Prostate gland (tissue), 2 donors: ENCODE measurements around the gene CELSR3. TPM values are rescaled to one million over a fixed set of nuclear protein-coding genes. Genes with fewer than 3 reads are reported as not detected.

Experiments used
- DNase-seq: peaks from one replicate; pipeline ENCODE4 v3.0.0-alpha.2; 2019; ENCODE audit warnings: low spot score
- H3K27ac ChIP-seq, 2 donors: fragments of 200-600 bp; sonication (generic); 2 replicates each; pipeline ENCODE4 v1.5.1; 2017 to 2019
- H3K27me3 ChIP-seq: fragments of 200-600 bp; sonication (generic); replicated peaks from 2 replicates; pipeline ENCODE4 v1.5.1; 2019; ENCODE audit not compliant: insufficient read depth
- H3K36me3 ChIP-seq, 2 donors: fragments of 200-600 bp; sonication (generic); 1 replicate in 1 of 2; 2 replicates in 1 of 2; pipeline versions ENCODE4 v1.5.1 to v1.8.1; 2017 to 2019
- H3K4me1 ChIP-seq: fragments of 200-600 bp; sonication (generic); replicated peaks from 2 replicates; pipeline ENCODE4 v1.5.1; 2019
- H3K4me3 ChIP-seq, 2 donors: fragments of 200-600 bp; sonication (generic); 2 replicates each; pipeline ENCODE4 v1.5.1; 2017 to 2019
- H3K9me3 ChIP-seq: fragments of 200-600 bp; sonication (generic); 2 replicates; pipeline ENCODE4 v1.5.1; 2017
- CTCF ChIP-seq, 4 experiments: fragments of 200-600 bp in 2 of 4; fragments of 450-650 bp in 2 of 4; sonication (generic) in 2 of 4; IDR thresholded peaks; 1 replicate in 3 of 4; 2 replicates in 1 of 4; pipeline ENCODE4 v1.5.1; 2016 to 2019; ENCODE audit warnings: antibody characterized with exemption in 4 of 4, mild to moderate bottlenecking in 2 of 4, moderate library complexity in 2 of 4
- POLR2A ChIP-seq: fragments of 450-650 bp; IDR thresholded peaks from one replicate; pipeline ENCODE4 v1.6.1; 2016; ENCODE audit warnings: antibody characterized with exemption, mild to moderate bottlenecking
- POLR2AphosphoS5 ChIP-seq: sonication (generic); formaldehyde crosslinking; IDR thresholded peaks from one replicate; pipeline ENCODE4 v1.6.1; 2017; ENCODE audit warnings: antibody characterized with exemption
- WGBS: methylation state at CpG from one replicate; pipeline ENCODE4 v1.1.5; 2018; 5-methylcytosine and 5-hydroxymethylcytosine counted together
- intact Hi-C: fragments of 100-400 bp; cut with DNase I; formaldehyde crosslinking; loops from one replicate; pipeline ENCODE4 v1.14.2; 2022
- total RNA-seq, 2 donors: library from RNA; depleted of rRNA; stranded (reverse); fragments of >200 nt; gene quantifications; one replicate each; pipeline ENCODE4 v1.1.0, GENCODE V29; 2016

The CELSR3 gene
- total RNA-seq, 2 donors from 2014 or later, result 0.41 to 6.4 TPM

DNA sequence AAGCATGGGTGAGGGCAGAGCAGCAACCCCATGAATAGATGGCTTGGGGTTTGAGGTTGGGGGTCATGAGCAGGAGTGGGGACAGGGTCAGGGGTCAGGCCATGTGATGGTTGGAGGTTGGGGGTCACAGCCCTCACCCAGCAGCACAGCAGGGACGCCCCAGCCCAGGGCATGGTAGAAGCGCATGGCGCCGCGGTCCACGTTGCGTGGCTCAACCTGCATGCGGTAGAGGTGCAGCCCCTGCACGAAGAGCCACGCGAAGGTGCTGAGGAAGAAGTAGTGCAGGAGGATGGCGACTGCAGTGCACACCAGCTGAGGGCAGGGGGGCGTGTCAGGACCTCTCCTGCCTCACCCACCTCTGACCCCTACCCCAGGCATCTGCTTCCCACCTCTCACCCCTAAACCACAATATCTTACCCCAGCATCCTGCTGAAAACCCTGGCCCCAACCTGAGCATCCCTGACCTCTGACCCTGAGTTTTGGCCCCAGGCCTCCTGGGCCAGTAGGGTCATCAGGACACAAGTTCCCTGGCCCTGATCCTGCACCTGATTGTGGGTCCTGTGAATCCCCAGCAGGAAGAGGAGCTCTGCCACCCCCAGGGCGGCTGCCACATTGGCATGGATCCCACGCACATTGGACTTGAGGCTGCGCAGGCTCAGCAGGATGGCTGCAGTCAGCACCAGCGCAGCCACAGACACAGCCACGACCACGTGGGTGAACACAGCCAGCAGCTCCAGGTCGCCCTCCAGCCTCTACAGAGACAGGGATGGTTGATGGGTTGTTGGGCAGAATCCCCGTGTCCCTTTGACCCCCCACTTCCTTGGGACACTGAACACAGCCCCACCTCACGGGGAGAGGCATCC, 17.6 kb downstream of the CELSR3 start:
- Histone ChIP-seq H3K4me1 (no peaks in the 10 kb centered on the region), H3K36me3 (no peaks in the 10 kb centered on the region), H3K27me3 (no peaks in the 10 kb centered on the region), H3K4me3 (no peak overlapping the region), H3K27ac (no peak overlapping the region), H3K9me3 (no peaks in the 10 kb centered on the region)
- 86% methylated on average over 17 of the region's 22 CpGs for WGBS
- intact Hi-C loops, result no loop called here
- TF ChIP-seq POLR2A (no peak), POLR2AphosphoS5 (no peak), CTCF (IDR thresholded peaks at IDR 0.05) (no peak)
- DNase-seq, result no peak

- WGBS, result 88% methylated on average over 12 of the region's 12 CpGs
- TF ChIP-seq POLR2A (no peak), CTCF (IDR thresholded peaks at IDR 0.05) (no peak), POLR2AphosphoS5 (no peak)
These were observed 20.1 kb downstream of the CELSR3 start for GRCh38 chr3:48642605-48643004.

DNA sequence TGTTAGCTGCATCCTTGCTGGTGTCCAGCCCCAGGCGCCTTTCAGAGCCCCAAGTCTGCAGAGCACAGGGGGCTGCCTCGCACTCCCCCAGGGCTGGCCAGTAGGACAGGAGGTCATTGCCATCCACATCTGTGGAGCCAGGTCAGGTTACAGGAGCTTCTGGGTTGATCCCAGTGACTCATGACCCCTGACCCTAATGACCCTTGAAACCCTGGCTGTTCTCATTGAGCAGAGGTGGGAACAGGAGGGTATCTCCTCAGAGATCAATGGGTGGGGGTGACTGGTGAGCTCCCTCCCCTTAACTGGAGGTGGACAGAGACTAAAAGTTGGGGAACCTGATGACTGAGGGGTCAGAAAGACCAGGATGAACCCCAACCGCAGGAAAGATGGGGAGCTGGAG, 21.3 kb downstream of the CELSR3 start:
- 100% methylated on average over 3 of the region's 3 CpGs for WGBS
- Histone ChIP-seq H3K4me3 (no peak overlapping the region), H3K27me3 (no peaks in the 10 kb centered on the region), H3K4me1 (no peaks in the 10 kb centered on the region), H3K27ac (no peak overlapping the region), H3K36me3 (no peaks in the 10 kb centered on the region), H3K9me3 (no peaks in the 10 kb centered on the region)
- intact Hi-C loops, result no loop called here
- no peak for DNase-seq
- no peak for TF ChIP-seq POLR2A
- no peak for TF ChIP-seq CTCF (IDR thresholded peaks at IDR 0.05)
- TF ChIP-seq POLR2AphosphoS5, result no peak

More at GRCh38 chr3:48642605-48643004, 20.1 kb downstream of the CELSR3 start:
- no peak overlapping the region for H3K27ac ChIP-seq
- no peaks in the 10 kb centered on the region for H3K4me1 ChIP-seq
- no peaks in the 10 kb centered on the region for H3K36me3 ChIP-seq
- no peak for DNase-seq
- H3K4me3 ChIP-seq, result no peak overlapping the region
- intact Hi-C loops, result no loop called here
- no peaks in the 10 kb centered on the region for H3K27me3 ChIP-seq
- no peaks in the 10 kb centered on the region for H3K9me3 ChIP-seq

DNA sequence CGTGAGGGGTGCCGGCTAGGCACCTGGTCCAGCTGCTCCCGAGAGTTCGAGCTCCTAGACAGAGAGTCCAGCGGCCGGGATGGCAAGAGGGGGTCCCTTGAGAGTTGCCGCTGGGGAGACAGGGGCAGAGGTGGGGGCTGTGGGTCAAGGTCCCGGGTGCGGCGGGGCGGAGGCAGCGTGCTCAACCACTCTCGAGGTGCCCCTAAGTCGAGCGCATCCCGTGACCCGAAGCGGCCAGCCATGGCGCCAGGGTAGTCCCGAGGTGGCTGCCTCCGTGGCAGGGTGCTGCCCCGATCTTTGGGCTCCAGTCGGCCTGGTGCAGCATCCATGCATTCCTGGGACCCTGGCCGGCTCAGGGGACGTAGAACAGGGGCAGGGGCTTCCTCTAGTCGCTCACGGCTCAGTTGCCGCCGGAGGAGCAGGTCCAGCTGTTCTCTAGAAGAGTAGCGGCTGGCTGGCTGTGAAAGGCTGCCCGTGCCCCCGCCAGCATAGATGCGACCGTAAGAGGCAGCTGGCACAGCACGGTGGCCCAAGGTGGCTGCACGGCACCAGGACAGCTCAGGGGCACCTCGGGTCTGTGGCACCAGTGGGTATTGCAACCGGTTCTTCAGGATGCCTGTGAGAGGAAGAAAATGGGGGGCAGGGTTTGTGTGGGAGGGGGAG, 22.6 kb downstream of the CELSR3 start:
- H3K27ac ChIP-seq, result no peak overlapping the region
- intact Hi-C loops, result no loop called here
- no peaks in the 10 kb centered on the region for H3K9me3 ChIP-seq
- WGBS, result 88% methylated on average over 29 of the region's 38 CpGs
- H3K27me3 ChIP-seq, result no peaks in the 10 kb centered on the region
- no peak for TF ChIP-seq POLR2A
- no peak for TF ChIP-seq POLR2AphosphoS5
- no peak for TF ChIP-seq CTCF (IDR thresholded peaks at IDR 0.05)
- no peaks in the 10 kb centered on the region for H3K36me3 ChIP-seq
- DNase-seq, result no peak
- peaks cover 5% of the 10 kb centered on the region for H3K4me1 ChIP-seq
- H3K4me3 ChIP-seq, result no peak overlapping the region
